Kidney glomerular epithelial cell (primary cell): Measurements from ENCODE around the gene ALPG.

Experiments
- DNase-seq: peaks from one replicate; lab custom pipeline; 2025; lab: John Stamatoyannopoulos, UW

The ALPG gene

GRCh38 chr2:232458051-232458660 is 51.5 kb downstream of the ALPG start:
- DNase-seq, result no peak

- DNase-seq, result no peak
These were observed 52.2 kb downstream of the ALPG start for GRCh38 chr2:232458661-232459418.

- no peak for DNase-seq
These were observed 52.9 kb downstream of the ALPG start for GRCh38 chr2:232459419-232460035.

GRCh38 chr2:232460171-232460570 is 53.5 kb downstream of the ALPG start:
- no peak for DNase-seq
